Heart left ventricle (tissue), 16 donors: ENCODE measurements around the gene SERPING1. TPM values are rescaled to one million over a fixed set of nuclear protein-coding genes. Genes with fewer than 3 reads are reported as not detected.

Source experiments
- ATAC-seq, 4 donors: fragments of 200-7000 bp; cut with Tn5 transposase; one replicate each; pipeline ENCODE4 v1.9.1; 2020 to 2022; ENCODE audit warnings: moderate library complexity in 4 of 4, mild to moderate bottlenecking in 3 of 4, moderate number of reproducible peaks in 1 of 4
- DNase-seq, 5 donors: peaks; one replicate each; pipeline ENCODE4 v3.0.0-alpha.2; 2020
- H3K27ac ChIP-seq, 12 donors: fragments of 200-600 bp; sonication (generic) in 4 of 12; one replicate each; pipeline versions ENCODE4 v1.5.0 to v1.8.0; 2016 to 2022; ENCODE audit warnings: mild to moderate bottlenecking in 2 of 12
- H3K27me3 ChIP-seq, 9 donors: fragments of 200-600 bp; sonication (generic) in 2 of 9; one replicate each; pipeline versions ENCODE4 v1.5.1 to v1.8.0; 2016 to 2022; ENCODE audit warnings: mild to moderate bottlenecking in 3 of 9
- H3K36me3 ChIP-seq, 9 donors: fragments of 200-600 bp; sonication (generic) in 2 of 9; one replicate each; pipeline versions ENCODE4 v1.5.0 to v1.8.0; 2018 to 2022; ENCODE audit warnings: mild to moderate bottlenecking in 2 of 9
- H3K4me1 ChIP-seq, 12 donors: fragments of 200-600 bp; sonication (generic) in 4 of 12; one replicate each; pipeline versions ENCODE4 v1.5.0 to v1.8.0; 2016 to 2022; ENCODE audit warnings: mild to moderate bottlenecking in 3 of 12
- H3K4me3 ChIP-seq, 12 donors: fragments of 200-600 bp; sonication (generic) in 4 of 12; one replicate each; pipeline versions ENCODE4 v1.5.0 to v1.8.0; 2017 to 2022; ENCODE audit warnings: mild to moderate bottlenecking in 9 of 12, moderate library complexity in 4 of 12
- H3K9me3 ChIP-seq, 12 donors: fragments of 200-600 bp; sonication (generic) in 4 of 12; one replicate each; pipeline versions ENCODE4 v1.5.0 to v1.8.0; 2016 to 2022; ENCODE audit warnings: mild to moderate bottlenecking in 1 of 12
- POLR2A ChIP-seq, 2 donors: fragments of 450-650 bp; IDR thresholded peaks; one replicate each; pipeline ENCODE4 v1.6.1; 2017; ENCODE audit warnings: antibody characterized with exemption in 2 of 2, mild to moderate bottlenecking in 2 of 2, moderate library complexity in 2 of 2
- WGBS, 4 donors: extraction: QIAGEN DNeasy Blood & Tissue Kit in 2 of 4; methylation state at CpG; one replicate each; pipeline versions ENCODE4 v1.1.5 to v1.1.7; 2013 to 2018; 5-methylcytosine and 5-hydroxymethylcytosine counted together
- intact Hi-C, 10 donors: fragments of 100-400 bp; cut with DNase I; formaldehyde crosslinking; loops; one replicate each; pipeline versions ENCODE4 v1.11.1 to v1.14.2; 2022
- polyA plus RNA-seq, 2 donors: library from polyadenylated mRNA; stranded (reverse); fragments of 200-250 nt; gene quantifications; one replicate each; pipeline ENCODE4 v1.2.3, GENCODE V29; 2013
- total RNA-seq, 9 donors: library from RNA; depleted of rRNA in 2 of 9; stranded (reverse); fragments of >200 nt in 2 of 9; fragmentation: NEBNext Ultra II Directional in 3 of 9; extraction: Animal tissue kit (Norgen Biotek cat#: 25700) in 3 of 9; gene quantifications; one replicate each; pipeline versions ENCODE4 v1.1.0 to v1.2.4, GENCODE V29; 2016 to 2023
- TF ChIP-seq, protein P1 (sequence below), 12 donors: fragments of 200-600 bp; sonication (generic) in 4 of 12; IDR thresholded peaks; one replicate each; pipeline versions ENCODE4 v1.5.0 to v1.8.0; 2018 to 2022; ENCODE audit warnings: antibody characterized with exemption in 12 of 12, mild to moderate bottlenecking in 5 of 12
- donor health status: ischemic (EF 13 %, LVEDD 7.1; RV severe dilation, severe dysfunction).
- donor health status: healthy with polysubstance abuse.
- donor health status: DM: no; HTN: yes; CAD: no.
- donor health status: DM: no; HTN: no; CAD: no.
- donor health status: ischemic (EF 25% LVEDD 6.9; RV normal size, moderate dysfunction).
- donor health status: ischemic (EF 25% LVEDD 5.7; RV mildly dilated, moderate dysfunction).
- donor health status: healthy.
- donor health status: DM: yes; HTN: yes; CAD: no.
- donor health status: ischemic (EF 35%, LVEDD 5.7; RV mildly dilated, moderate dysfunction).
- donor health status: nonischemic (EF 11% LVEDD 7.7; RV severe dilation, severe dysfunction).
- donor health status: DM: yes; HTN: yes; CAD: no.
- donor health status: PGD.
- donor health status: ischemic (EF 29% LVEDD 5.4; RV normal size, mild dysfunction).
- donor health status: nonischemic (EF 23%, LVEDD 6.1; RV moderate dilation, normal function).

SERPING1 gene
- total and polyA plus RNA-seq, 11 donors, result 55.5 to 344 (median 87.0) TPM

DNA sequence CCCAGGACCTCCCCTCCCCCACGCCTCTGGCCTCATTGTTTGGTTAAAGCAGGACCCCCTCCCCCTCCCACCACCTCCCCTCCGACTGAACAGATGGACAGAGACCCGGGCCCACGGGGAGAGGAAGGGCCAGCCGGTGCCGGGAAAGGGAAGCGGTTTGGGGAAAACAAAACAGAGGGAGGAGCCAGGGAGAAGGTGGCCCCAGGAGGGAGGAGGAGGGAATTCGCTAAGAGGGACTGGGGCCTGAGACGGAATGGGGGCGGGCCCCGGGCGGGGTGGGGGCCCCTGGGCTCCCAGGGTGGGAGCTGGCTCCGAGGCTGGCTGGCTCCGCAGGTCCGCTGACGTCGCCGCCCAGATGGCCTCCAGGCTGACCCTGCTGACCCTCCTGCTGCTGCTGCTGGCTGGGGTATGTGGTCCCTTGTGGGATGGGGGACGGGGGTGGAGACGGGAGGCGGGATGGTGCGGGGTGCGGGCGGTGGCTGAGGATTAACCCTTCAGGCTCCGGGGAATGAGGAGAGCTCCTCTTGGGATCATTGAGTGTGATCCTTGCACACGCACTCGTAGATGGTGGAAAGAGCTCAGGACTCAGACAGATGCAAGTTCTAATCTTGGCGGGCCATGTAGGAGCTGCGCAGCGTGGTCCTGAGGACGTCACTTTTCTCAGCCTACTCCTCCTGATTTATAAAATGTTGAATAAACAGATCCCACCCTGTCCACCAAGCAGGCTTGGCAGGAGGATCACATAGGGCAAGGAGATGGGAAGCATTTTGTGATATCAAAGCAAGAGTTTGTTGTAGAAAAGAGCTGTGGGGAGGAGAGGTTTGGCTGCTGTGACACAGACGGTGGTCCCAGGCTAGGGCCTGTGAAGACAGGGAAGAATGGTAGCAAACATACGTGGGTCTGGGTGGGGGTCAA, 688 bp downstream of the SERPING1 start:
- Histone ChIP-seq H3K4me3 (peak overlapping the region; percentile 33 to 83 (median 60)), H3K36me3 (peaks cover 0 to 22% (median 7%) of the 10 kb centered on the region in 9 donors), H3K27ac (peak overlapping the region; percentile 86 to 97 (median 89)), H3K4me1 (peaks cover 0 to 26% (median 6%) of the 10 kb centered on the region in 12 donors), H3K9me3 (no peaks in the 10 kb centered on the region), H3K27me3 (peaks cover 0 to 4% (median 0%) of the 10 kb centered on the region in 9 donors)
- ATAC-seq, result peak; percentile 88 to 96 (median 95)
- no peak for TF ChIP-seq POLR2A (IDR thresholded peaks at IDR 0.05)
- TF ChIP-seq, protein P1, sequence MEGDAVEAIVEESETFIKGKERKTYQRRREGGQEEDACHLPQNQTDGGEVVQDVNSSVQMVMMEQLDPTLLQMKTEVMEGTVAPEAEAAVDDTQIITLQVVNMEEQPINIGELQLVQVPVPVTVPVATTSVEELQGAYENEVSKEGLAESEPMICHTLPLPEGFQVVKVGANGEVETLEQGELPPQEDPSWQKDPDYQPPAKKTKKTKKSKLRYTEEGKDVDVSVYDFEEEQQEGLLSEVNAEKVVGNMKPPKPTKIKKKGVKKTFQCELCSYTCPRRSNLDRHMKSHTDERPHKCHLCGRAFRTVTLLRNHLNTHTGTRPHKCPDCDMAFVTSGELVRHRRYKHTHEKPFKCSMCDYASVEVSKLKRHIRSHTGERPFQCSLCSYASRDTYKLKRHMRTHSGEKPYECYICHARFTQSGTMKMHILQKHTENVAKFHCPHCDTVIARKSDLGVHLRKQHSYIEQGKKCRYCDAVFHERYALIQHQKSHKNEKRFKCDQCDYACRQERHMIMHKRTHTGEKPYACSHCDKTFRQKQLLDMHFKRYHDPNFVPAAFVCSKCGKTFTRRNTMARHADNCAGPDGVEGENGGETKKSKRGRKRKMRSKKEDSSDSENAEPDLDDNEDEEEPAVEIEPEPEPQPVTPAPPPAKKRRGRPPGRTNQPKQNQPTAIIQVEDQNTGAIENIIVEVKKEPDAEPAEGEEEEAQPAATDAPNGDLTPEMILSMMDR (IDR thresholded peaks at IDR 0.05), result no peak
- intact Hi-C loops, result loop anchor here in 1 of 10 donors (5.0 kb wide), 2 partner anchors 36 to 39 kb away; no protein-coding TSS in a partner anchor
- WGBS, 4 donors, result 5 to 6% (median 5%) methylated on average over 29 to 33 of the region's 33 CpGs
- DNase-seq, result peak; percentile 82 to 90 (median 87)

DNA sequence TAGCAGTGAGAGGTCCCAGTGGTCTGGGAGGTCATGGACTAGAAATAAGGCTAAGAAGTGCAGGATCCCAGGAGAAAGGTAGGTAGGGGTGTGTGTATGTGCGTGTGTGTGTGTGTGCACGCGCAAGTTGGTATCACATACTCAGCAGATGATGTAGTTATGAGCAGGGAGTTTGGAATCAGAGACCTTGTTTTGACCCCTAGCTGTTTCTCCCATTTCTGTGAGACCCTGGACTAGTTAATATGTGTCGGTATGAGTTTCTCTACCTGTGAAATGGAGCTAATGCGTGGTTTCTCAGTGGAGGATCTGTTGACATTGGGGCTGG, 1.3 kb downstream of the SERPING1 start:
- H3K4me3 ChIP-seq, result peak overlapping the region; percentile 33 to 83 (median 60)
- H3K4me1 ChIP-seq, result peaks cover 0 to 26% (median 6%) of the 10 kb centered on the region in 12 donors
- H3K27me3 ChIP-seq, result peaks cover 0 to 4% (median 0%) of the 10 kb centered on the region in 9 donors
- ATAC-seq (no peak), DNase-seq (no peak)
- 49 to 58% (median 55%) methylated on average over 5 of the region's 5 CpGs for WGBS, 4 donors
- intact Hi-C loops, result loop anchor here in 1 of 10 donors (5.0 kb wide), 2 partner anchors 36 to 39 kb away; no protein-coding TSS in a partner anchor
- H3K9me3 ChIP-seq, result no peaks in the 10 kb centered on the region
- peaks cover 0 to 22% (median 7%) of the 10 kb centered on the region in 9 donors for H3K36me3 ChIP-seq
- TF ChIP-seq, protein P1 (IDR thresholded peaks at IDR 0.05), result no peak
- no peak for TF ChIP-seq POLR2A (IDR thresholded peaks at IDR 0.05)
- H3K27ac ChIP-seq, result peak overlapping the region; percentile 15 to 97 (median 89)

DNA sequence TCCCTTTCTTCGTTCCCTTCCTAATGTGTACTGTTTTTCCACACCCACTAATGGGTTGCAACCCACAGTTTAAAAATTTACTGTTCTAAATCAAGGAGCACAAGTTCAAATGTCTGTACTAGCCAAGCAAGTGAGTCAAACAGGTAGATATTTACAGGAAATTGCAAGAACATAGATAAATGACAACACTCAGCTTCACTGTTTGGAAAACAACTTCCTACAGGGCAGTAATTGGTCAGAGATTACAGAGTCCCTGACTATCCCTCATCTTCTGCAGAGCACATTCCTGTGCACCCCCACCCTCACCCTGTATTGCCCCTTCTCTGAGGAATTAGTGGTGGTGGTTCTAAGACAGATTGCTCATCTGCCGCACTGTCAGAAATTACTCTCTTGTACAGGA, 1.9 kb downstream of the SERPING1 start:
- Histone ChIP-seq H3K4me1 (peaks cover 0 to 31% (median 6%) of the 10 kb centered on the region in 12 donors), H3K4me3 (peak overlapping the region in 7 of 12 donors; percentile 54 to 83 (median 65)), H3K27ac (peak overlapping the region in 9 of 12 donors; percentile 15 to 95 (median 89)), H3K36me3 (peaks cover 0 to 22% (median 8%) of the 10 kb centered on the region in 9 donors), H3K9me3 (no peaks in the 10 kb centered on the region), H3K27me3 (peaks cover 0 to 4% (median 0%) of the 10 kb centered on the region in 9 donors)
- intact Hi-C loops, result loop anchor here in 1 of 10 donors (5.0 kb wide), 2 partner anchors 37 to 38 kb away; no protein-coding TSS in a partner anchor
- DNase-seq, result no peak
- 37 to 65% (median 39%) methylated on average over 2 of the region's 2 CpGs for WGBS, 4 donors
- no peak for TF ChIP-seq POLR2A (IDR thresholded peaks at IDR 0.05)
- TF ChIP-seq, protein P1 (IDR thresholded peaks at IDR 0.05), result no peak
- no peak for ATAC-seq

DNA sequence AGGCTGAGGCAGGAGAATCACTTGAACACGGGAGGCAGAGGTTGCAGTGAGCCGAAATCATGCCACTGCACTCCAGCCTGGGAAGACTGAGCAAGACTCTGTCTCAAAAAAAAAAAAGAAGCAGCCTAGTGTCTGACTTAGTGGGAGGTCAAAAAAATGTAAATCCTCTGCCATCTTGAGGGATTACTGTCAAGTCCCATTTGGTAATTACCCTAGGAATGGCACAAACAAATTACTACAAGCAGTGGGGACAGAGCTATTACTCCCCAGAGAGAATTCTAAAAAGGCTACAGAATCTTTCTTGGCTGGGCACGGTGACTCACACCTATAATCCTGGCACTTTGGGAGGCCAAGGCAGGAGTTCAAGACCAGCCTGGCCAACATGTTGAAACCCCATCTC, 3.8 kb downstream of the SERPING1 start:
- Histone ChIP-seq H3K36me3 (peaks cover 0 to 34% (median 23%) of the 10 kb centered on the region in 9 donors), H3K9me3 (no peaks in the 10 kb centered on the region), H3K27ac (no peak overlapping the region), H3K4me3 (no peak overlapping the region), H3K4me1 (peaks cover 0 to 34% (median 6%) of the 10 kb centered on the region in 12 donors), H3K27me3 (peaks cover 0 to 4% (median 0%) of the 10 kb centered on the region in 9 donors)
- WGBS, 4 donors, result 89 to 96% (median 93%) methylated on average over 3 of the region's 3 CpGs
- DNase-seq (no peak), ATAC-seq (no peak)
- TF ChIP-seq, protein P1 (IDR thresholded peaks at IDR 0.05), result no peak
- TF ChIP-seq POLR2A (IDR thresholded peaks at IDR 0.05), result no peak
- intact Hi-C loops, result no loop called here
